Measurements from ENCODE around the gene SLC8A1.

The SLC8A1 gene

GRCh38 chr2:40210968-40211353, 240.9 kb downstream of the SLC8A1 start:
- DNase-seq (ENCODE audit: insufficient read length, low spot score): no peak
- FAIRE-seq: no peak

GRCh38 chr2:40210344-40210967, 241.4 kb downstream of the SLC8A1 start:
- FAIRE-seq (no peak), DNase-seq (ENCODE audit: insufficient read length, low spot score) (no peak)

- no peak for DNase-seq (ENCODE audit: insufficient read length, low spot score)
- no peak for FAIRE-seq
Measured at GRCh38 chr2:40209761-40210160, 242.1 kb downstream of the SLC8A1 start.

GRCh38 chr2:40208463-40208862, 243.4 kb downstream of the SLC8A1 start:
- no peak for DNase-seq (ENCODE audit: insufficient read length, low spot score)
- no peak for FAIRE-seq

GRCh38 chr2:40204268-40204667, 247.6 kb downstream of the SLC8A1 start:
- FAIRE-seq (no peak), DNase-seq (ENCODE audit: insufficient read length, low spot score) (no peak)

GRCh38 chr2:40202798-40203400, 249.0 kb downstream of the SLC8A1 start:
- DNase-seq (ENCODE audit: insufficient read length, low spot score) (no peak), FAIRE-seq (no peak)

- DNase-seq (ENCODE audit: insufficient read length, low spot score) (no peak), FAIRE-seq (no peak)
Measured at GRCh38 chr2:40201425-40201824, 250.5 kb downstream of the SLC8A1 start.

- DNase-seq (ENCODE audit: insufficient read length, low spot score) (no peak), FAIRE-seq (no peak)
Measured at GRCh38 chr2:40200366-40200915, 251.4 kb downstream of the SLC8A1 start.

GRCh38 chr2:40199771-40200170, 252.1 kb downstream of the SLC8A1 start:
- FAIRE-seq: no peak
- no peak for DNase-seq (ENCODE audit: insufficient read length, low spot score)

- FAIRE-seq (no peak), DNase-seq (ENCODE audit: insufficient read length, low spot score) (no peak)
Measured at GRCh38 chr2:40197121-40197520, 254.8 kb downstream of the SLC8A1 start.

- no peak for DNase-seq (ENCODE audit: insufficient read length, low spot score)
- FAIRE-seq: no peak
Measured at GRCh38 chr2:40193670-40194026, 258.2 kb downstream of the SLC8A1 start.

GRCh38 chr2:40192864-40193669, 258.8 kb downstream of the SLC8A1 start:
- DNase-seq (ENCODE audit: insufficient read length, low spot score): no peak
- FAIRE-seq: peak; percentile 13

GRCh38 chr2:40190457-40190856, 261.4 kb downstream of the SLC8A1 start:
- FAIRE-seq (no peak), DNase-seq (ENCODE audit: insufficient read length, low spot score) (no peak)

- no peak for FAIRE-seq
- no peak for DNase-seq (ENCODE audit: insufficient read length, low spot score)
Measured at GRCh38 chr2:40189881-40190280, 262.0 kb downstream of the SLC8A1 start.

- no peak for FAIRE-seq
- no peak for DNase-seq (ENCODE audit: insufficient read length, low spot score)
Measured at GRCh38 chr2:40187054-40187453, 264.8 kb downstream of the SLC8A1 start.

GRCh38 chr2:40184551-40184950, 267.3 kb downstream of the SLC8A1 start:
- DNase-seq (ENCODE audit: insufficient read length, low spot score) (no peak), FAIRE-seq (no peak)

GRCh38 chr2:40181855-40182254, 270.0 kb downstream of the SLC8A1 start:
- DNase-seq (ENCODE audit: insufficient read length, low spot score) (no peak), FAIRE-seq (peak; percentile 16)

GRCh38 chr2:40179801-40180200, 272.1 kb downstream of the SLC8A1 start:
- no peak for FAIRE-seq

GRCh38 chr2:40178971-40179370, 272.9 kb downstream of the SLC8A1 start:
- FAIRE-seq: no peak
- no peak for DNase-seq (ENCODE audit: insufficient read length, low spot score)

More at GRCh38 chr2:40179801-40180200, 272.1 kb downstream of the SLC8A1 start:
- DNase-seq (ENCODE audit: insufficient read length, low spot score): no peak

GRCh38 chr2:40178171-40178778, 273.6 kb downstream of the SLC8A1 start:
- FAIRE-seq (no peak), DNase-seq (ENCODE audit: insufficient read length, low spot score) (no peak)

- FAIRE-seq: no peak
- no peak for DNase-seq (ENCODE audit: insufficient read length, low spot score)
Measured at GRCh38 chr2:40177366-40177765, 274.5 kb downstream of the SLC8A1 start.
